Ectodermal cell (in vitro differentiated cells): ENCODE results near the gene HTR6.

Experiments used
- H3K27ac ChIP-seq: 2 replicates; pipeline ENCODE4 v1.7.0; 2013; ENCODE audit warnings: mild to moderate bottlenecking, low read depth, low read length; ENCODE audit not compliant: insufficient read depth, poor library complexity, severe bottlenecking
- H3K27me3 ChIP-seq: 2 replicates; pipeline ENCODE4 v1.7.0; 2013; ENCODE audit warnings: mild to moderate bottlenecking, low read length; ENCODE audit not compliant: insufficient read depth, control insufficient read depth, poor library complexity, severe bottlenecking
- H3K36me3 ChIP-seq: one replicate; pipeline ENCODE4 v1.7.0; 2013; ENCODE audit warnings: low read length; ENCODE audit not compliant: control insufficient read depth, insufficient read depth
- H3K4me1 ChIP-seq: one replicate; pipeline ENCODE4 v1.7.0; 2013; ENCODE audit warnings: low read length; ENCODE audit not compliant: control insufficient read depth, insufficient read depth
- H3K4me3 ChIP-seq: 2 replicates; pipeline ENCODE4 v1.7.0; 2013; ENCODE audit warnings: low read depth, low read length, control low read depth; ENCODE audit not compliant: insufficient read depth
- H3K9me3 ChIP-seq: 2 replicates; pipeline ENCODE4 v1.7.0; 2013; ENCODE audit warnings: mild to moderate bottlenecking, low read length, moderate library complexity; ENCODE audit not compliant: control insufficient read depth
- WGBS, 2 experiments: methylation state at CpG; one replicate each; pipeline ENCODE4 v1.1.7; 2013; ENCODE audit warnings: missing lambda C conversion rate in 2 of 2; 5-methylcytosine and 5-hydroxymethylcytosine counted together

HTR6 gene

DNA sequence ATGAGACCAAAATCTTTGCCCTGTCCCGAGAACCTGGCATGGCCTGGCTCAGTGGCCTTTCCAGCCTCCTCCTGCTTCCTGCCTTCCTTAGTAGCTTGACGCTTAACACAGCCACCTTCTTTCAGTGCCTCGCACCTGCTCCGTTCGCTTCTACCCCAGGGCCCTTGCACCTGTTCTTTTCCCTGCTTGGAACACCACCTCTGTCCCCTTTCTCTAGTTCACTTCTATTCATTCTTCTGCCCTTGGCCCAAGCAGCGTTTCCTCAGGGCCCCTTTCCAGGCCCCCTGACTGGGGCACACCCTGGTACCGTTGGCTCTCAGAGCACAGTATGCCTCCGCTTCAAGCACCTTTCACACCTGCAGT, 9.0 kb upstream of the HTR6 start:
- Histone ChIP-seq H3K36me3 (no peaks in the 10 kb centered on the region), H3K4me3 (no peak overlapping the region), H3K4me1 (no peaks in the 10 kb centered on the region), H3K9me3 (no peaks in the 10 kb centered on the region), H3K27me3 (peaks cover 3% of the 10 kb centered on the region), H3K27ac (no peak overlapping the region)
- WGBS, 2 experiments: 92 to 94% methylated on average over 8 of the region's 8 CpGs

DNA sequence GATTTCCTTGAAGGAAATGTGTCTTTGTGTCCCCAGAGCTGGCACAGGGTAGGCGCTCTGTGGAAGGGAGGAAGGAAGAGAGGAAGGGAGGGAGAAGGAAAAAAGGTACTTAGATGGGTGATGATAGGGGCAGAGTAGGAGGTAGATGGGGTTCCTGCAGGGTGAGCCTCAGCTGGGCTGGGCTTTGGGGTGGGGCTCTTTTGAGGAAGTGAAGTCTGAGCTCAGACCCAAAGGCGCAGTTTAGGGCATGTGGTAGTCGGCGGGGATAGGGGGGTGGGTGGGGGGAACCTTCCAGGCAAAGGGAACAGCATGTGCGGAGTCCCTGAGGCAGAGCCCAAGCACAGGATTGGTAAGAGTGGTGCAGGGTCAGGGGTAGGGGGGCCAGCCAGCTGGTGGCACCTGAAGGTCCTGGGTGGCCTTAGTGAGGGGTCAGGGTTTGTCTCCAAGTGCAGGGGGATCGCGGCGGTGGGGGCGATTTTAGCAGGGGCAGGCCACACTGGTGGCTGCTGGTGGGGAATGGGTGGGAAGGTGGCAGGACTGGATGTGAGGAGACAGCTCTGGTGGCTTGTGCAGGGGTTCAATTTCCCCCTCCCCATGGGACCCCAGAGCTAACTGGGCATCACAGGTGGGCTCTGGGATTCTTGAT, 8.4 kb upstream of the HTR6 start:
- WGBS, 2 experiments: 96 to 97% methylated on average over 9 of the region's 9 CpGs
- H3K27me3 ChIP-seq: peaks cover 6% of the 10 kb centered on the region
- H3K27ac ChIP-seq: no peak overlapping the region
- H3K4me3 ChIP-seq: no peak overlapping the region
- H3K9me3 ChIP-seq: no peaks in the 10 kb centered on the region
- H3K36me3 ChIP-seq: no peaks in the 10 kb centered on the region
- H3K4me1 ChIP-seq: no peaks in the 10 kb centered on the region

DNA sequence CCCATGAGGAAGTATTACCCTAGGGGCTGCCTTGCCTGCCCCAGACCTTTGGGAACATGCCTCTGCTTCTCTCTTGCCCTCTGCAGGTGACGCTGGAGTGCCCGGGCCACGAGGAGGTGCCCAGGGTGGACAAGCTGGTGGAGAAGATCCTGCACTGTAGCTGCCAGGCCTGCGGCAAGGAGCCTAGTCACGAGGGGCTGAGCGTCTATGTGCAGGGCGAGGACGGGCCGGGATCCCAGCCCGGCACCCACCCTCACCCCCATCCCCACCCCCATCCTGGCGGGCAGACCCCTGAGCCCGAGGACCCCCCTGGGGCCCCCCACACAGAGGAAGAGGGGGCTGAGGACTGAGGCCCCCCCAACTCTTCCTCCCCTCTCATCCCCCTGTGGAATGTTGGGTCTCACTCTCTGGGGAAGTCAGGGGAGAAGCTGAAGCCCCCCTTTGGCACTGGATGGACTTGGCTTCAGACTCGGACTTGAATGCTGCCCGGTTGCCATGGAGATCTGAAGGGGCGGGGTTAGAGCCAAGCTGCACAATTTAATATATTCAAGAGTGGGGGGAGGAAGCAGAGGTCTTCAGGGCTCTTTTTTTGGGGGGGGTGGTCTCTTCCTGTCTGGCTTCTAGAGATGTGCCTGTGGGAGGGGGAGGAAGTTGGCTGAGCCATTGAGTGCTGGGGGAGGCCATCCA, 7.8 kb upstream of the HTR6 start:
- no peaks in the 10 kb centered on the region for H3K36me3 ChIP-seq
- no peaks in the 10 kb centered on the region for H3K4me1 ChIP-seq
- peaks cover 6% of the 10 kb centered on the region for H3K27me3 ChIP-seq
- H3K9me3 ChIP-seq: no peaks in the 10 kb centered on the region
- H3K27ac ChIP-seq: no peak overlapping the region
- 89% methylated on average over 12 to 13 of the region's 15 CpGs for WGBS, 2 experiments
- H3K4me3 ChIP-seq: no peak overlapping the region

DNA sequence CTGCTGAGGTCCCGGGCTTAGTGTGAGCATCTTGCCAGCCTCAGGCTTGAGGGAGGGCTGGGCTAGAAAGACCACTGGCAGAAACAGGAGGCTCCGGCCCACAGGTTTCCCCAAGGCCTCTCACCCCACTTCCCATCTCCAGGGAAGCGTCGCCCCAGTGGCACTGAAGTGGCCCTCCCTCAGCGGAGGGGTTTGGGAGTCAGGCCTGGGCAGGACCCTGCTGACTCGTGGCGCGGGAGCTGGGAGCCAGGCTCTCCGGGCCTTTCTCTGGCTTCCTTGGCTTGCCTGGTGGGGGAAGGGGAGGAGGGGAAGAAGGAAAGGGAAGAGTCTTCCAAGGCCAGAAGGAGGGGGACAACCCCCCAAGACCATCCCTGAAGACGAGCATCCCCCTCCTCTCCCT, 7.2 kb upstream of the HTR6 start:
- no peaks in the 10 kb centered on the region for H3K4me1 ChIP-seq
- no peaks in the 10 kb centered on the region for H3K36me3 ChIP-seq
- no peak overlapping the region for H3K4me3 ChIP-seq
- 84 to 89% methylated on average over 10 of the region's 10 CpGs for WGBS, 2 experiments
- H3K27ac ChIP-seq: no peak overlapping the region
- H3K27me3 ChIP-seq: peaks cover 10% of the 10 kb centered on the region
- no peaks in the 10 kb centered on the region for H3K9me3 ChIP-seq

DNA sequence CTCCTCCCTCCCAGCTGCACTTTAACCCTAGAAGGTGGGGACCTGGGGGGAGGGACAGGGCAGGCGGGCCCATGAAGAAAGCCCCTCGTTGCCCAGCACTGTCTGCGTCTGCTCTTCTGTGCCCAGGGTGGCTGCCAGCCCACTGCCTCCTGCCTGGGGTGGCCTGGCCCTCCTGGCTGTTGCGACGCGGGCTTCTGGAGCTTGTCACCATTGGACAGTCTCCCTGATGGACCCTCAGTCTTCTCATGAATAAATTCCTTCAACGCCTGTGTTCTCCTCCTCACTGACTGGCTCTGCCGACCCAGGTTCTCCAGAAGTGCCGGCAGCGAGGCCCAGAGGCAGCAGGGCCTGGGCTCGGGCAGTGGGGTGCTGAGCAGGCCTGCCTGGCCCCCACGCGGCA, 6.5 kb upstream of the HTR6 start:
- Histone ChIP-seq H3K4me1 (no peaks in the 10 kb centered on the region), H3K9me3 (no peaks in the 10 kb centered on the region), H3K27me3 (peaks cover 17% of the 10 kb centered on the region), H3K4me3 (no peak overlapping the region), H3K36me3 (no peaks in the 10 kb centered on the region), H3K27ac (no peak overlapping the region)
- 92 to 94% methylated on average over 13 of the region's 13 CpGs for WGBS, 2 experiments

DNA sequence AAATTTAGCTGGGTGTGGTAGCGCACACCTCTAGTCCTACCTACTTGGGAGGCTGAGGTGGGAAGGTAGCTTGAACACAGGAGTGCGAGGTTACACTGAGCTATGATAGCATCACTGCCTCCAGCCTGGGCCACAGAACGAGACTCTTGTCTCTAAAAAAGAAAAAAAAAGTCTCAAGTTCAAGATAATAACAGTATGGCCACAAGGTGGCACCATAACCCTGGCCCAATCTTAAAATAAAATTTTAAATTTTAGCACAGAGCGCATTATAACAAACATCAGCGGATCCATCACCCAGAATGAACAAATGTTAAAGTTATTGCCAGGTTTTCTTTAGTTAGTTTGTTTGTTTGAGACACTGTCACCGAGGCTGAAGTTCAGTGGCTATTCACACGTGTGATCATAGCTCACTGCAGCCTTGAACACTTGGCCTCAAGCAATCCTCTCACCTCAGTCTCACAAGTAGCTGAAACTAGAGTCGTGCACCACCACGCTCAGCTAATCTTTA, 2.9 kb upstream of the HTR6 start:
- H3K27me3 ChIP-seq: peaks cover 53% of the 10 kb centered on the region

DNA sequence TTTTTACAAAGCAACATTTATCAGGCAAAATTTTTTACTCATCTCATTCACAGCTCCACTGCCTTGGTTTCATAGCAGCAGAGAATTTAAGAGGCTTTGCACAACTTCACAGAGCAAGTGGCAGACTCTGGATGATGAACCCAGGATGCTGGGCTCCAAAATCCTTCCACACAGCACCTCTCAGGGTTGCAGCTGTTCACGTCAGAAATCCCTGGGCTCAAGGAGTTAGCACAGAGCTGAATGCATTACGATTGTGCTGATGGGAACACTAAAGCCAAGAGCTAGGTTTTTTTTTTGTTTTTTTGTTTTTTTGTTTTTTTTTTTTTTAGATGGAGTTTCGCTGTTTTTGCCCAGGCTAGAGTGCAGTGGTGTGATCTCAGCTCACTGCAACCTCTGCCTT, 2.4 kb upstream of the HTR6 start:
- Histone ChIP-seq H3K9me3 (no peaks in the 10 kb centered on the region), H3K4me1 (no peaks in the 10 kb centered on the region), H3K36me3 (no peaks in the 10 kb centered on the region), H3K27me3 (peaks cover 58% of the 10 kb centered on the region), H3K27ac (no peak overlapping the region), H3K4me3 (no peak overlapping the region)
- WGBS, 2 experiments: 77 to 81% methylated on average over 3 of the region's 3 CpGs

More for the DNA sequence above, 2.9 kb upstream of the HTR6 start:
- WGBS, 2 experiments: 28 to 36% methylated on average over 6 to 9 of the region's 9 CpGs
- no peaks in the 10 kb centered on the region for H3K36me3 ChIP-seq
- H3K4me3 ChIP-seq: no peak overlapping the region
- no peaks in the 10 kb centered on the region for H3K9me3 ChIP-seq
- H3K27ac ChIP-seq: no peak overlapping the region
- no peaks in the 10 kb centered on the region for H3K4me1 ChIP-seq

DNA sequence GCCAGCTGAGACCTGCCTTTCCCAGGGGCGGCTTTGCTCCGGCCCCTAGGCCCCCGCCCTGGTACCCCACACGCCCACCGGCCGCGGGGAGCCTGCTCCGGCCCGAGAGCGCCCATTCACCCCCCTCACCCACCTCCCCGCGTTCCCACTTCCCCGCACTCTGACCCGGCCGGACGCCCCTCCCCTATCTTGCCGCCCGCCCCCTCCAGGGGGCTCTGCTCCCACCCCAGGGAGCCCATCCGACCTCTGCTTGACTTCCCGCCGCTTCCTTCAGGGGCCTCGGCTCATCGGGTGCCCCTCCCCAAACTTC, 466 bp downstream of the HTR6 start:
- Histone ChIP-seq H3K27ac (no peak overlapping the region), H3K36me3 (no peaks in the 10 kb centered on the region), H3K4me3 (peak overlapping the region; percentile 32), H3K9me3 (no peaks in the 10 kb centered on the region), H3K4me1 (no peaks in the 10 kb centered on the region), H3K27me3 (peaks cover 68% of the 10 kb centered on the region)
- WGBS, 2 experiments: 3% methylated on average over 23 of the region's 23 CpGs

DNA sequence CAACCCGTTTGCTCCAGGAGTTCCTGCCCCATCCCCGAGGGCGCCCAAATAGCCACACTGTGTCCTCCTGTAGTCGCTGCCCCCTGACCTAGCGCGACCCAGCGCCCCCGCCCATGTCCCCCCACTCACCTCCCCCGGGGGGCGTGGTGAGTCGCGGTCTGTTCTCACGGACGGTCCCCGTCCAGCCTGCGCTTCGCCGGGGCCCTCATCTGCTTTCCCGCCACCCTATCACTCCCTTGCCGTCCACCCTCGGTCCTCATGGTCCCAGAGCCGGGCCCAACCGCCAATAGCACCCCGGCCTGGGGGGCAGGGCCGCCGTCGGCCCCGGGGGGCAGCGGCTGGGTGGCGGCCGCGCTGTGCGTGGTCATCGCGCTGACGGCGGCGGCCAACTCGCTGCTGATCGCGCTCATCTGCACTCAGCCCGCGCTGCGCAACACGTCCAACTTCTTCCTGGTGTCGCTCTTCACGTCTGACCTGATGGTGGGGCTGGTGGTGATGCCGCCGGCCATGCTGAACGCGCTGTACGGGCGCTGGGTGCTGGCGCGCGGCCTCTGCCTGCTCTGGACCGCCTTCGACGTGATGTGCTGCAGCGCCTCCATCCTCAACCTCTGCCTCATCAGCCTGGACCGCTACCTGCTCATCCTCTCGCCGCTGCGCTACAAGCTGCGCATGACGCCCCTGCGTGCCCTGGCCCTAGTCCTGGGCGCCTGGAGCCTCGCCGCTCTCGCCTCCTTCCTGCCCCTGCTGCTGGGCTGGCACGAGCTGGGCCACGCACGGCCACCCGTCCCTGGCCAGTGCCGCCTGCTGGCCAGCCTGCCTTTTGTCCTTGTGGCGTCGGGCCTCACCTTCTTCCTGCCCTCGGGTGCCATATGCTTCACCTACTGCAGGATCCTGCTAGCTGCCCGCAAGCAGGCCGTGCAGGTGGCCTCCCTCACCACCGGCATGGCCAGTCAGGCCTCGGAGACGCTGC, 1.1 kb downstream of the HTR6 start:
- Histone ChIP-seq H3K36me3 (no peaks in the 10 kb centered on the region), H3K4me1 (no peaks in the 10 kb centered on the region), H3K4me3 (peak overlapping the region; percentile 0), H3K27me3 (peaks cover 64% of the 10 kb centered on the region), H3K9me3 (no peaks in the 10 kb centered on the region), H3K27ac (no peak overlapping the region)
- 29 to 32% methylated on average over 84 of the region's 84 CpGs for WGBS, 2 experiments

DNA sequence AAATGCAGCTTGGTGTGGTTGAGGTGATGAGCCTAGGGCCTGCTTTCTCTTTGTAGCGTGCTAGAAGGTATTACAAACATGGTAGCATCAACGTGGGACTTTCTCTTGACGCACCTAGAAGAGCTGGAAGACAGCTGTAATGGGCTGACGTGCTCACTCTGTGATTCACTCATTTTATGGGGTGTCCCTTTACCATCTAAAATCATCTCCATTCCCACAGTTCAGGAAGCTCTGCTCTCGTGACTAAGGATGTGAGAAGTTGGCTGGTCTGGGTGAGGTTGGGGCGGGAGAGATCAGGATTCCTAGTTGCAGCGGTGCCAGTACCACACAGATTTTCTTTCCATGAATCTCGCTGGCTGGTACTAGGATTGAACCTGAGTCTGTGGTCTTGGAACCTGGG, 4.2 kb downstream of the HTR6 start:
- Histone ChIP-seq H3K9me3 (no peaks in the 10 kb centered on the region), H3K4me3 (no peak overlapping the region), H3K27me3 (peaks cover 44% of the 10 kb centered on the region), H3K4me1 (no peaks in the 10 kb centered on the region), H3K36me3 (no peaks in the 10 kb centered on the region), H3K27ac (no peak overlapping the region)
- 82 to 83% methylated on average over 8 of the region's 8 CpGs for WGBS, 2 experiments
